Stimulated activated CD4-positive, alpha-beta T cell treated with anti-CD3 and anti-CD28 coated beads, Interleukin-12 subunit alpha, Interleukin-12 subunit beta, amount 100 ng/mL, for 24 hours (primary cell): Measurements from ENCODE around the gene BMPER.

ENCODE experiments used
- DNase-seq, 2 experiments: peaks; one replicate each; pipeline ENCODE4 v3.0.0-alpha.2; 2020; ENCODE audit warnings: low read depth in 2 of 2

BMPER gene

GRCh38 chr7:33888166-33888565 lies 17.2 kb upstream of the BMPER start:
- DNase-seq, result no peak

GRCh38 chr7:33892945-33893344 lies 12.4 kb upstream of the BMPER start:
- no peak for DNase-seq

DNA sequence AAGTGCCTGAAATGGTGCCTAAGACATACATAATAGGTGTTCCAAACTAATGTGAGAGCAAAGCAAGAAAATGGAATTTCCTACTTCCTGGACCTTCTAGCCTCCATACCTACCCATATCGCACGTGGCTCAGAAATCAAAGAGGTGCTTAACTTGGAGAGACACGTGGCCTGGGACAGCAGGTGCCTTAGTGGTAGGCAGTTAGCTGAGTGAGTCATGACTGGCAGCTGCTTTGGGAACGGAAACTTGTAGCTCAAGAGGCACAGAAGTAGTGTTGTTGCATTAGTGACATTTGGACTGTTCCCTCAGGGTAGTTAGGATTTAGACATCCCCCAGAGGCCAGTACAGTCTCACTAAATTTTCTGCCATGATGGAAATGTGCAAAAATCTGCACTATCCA lies 12.0 kb upstream of the BMPER start:
- no peak for DNase-seq

DNA sequence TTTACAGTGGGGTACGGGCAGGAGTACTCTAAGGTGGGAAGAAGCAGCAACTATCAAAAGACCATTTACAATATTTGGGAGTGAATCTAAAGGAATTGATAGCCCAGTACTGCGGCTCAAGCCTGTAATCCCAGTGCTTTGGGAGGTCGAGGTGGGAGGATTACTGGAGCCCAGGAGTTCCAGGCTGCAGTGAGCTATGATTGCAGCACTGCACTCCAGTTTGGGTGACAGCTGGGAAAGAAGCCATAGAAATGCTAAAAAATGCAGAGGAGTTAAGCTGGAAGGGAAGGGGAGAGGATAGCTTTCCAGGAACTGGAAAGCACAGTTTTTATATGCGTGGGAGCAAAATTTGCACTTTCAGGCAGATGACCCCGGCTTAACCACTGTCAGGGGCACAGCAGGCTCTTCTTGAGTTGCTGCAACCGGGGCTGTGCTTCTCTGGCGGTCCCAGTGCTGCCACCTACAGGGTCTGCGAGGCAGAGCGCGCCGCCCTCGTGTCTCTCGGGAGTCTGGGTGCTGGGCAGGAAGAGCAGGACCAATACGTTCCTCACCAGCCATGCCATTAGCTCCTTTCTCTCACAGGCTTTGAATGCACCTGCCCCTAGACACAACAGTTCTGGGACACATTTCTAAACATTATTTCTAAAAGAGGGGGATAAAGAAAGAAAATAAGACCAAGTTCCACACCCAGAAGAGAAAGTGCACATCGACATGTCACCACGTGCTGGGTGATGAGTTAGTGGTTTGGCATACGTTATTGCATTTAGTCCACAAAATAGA lies 10.1 kb upstream of the BMPER start:
- DNase-seq, result peak; percentile 49 to 71

- DNase-seq, result no peak
Measured at GRCh38 chr7:33900501-33900900, 4.8 kb upstream of the BMPER start.

DNA sequence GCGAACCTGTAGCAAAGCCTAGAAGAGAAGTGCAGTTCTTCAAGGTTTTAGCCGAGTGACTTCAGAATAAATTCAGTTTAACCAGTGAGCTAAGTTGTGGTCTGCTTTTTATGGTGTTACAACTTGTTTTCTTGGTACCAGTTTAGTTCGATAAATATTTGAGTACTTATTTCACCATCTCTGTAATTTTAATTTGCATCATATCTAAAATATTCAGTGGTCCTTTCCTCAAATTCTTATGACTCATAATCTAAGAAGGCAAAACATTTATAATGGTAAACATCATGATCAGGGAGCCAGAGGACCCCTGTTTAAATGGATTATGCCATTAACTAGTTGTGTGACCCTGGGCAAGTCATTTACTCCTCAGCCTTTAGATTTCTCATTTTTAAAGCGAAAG lies 4.1 kb upstream of the BMPER start:
- DNase-seq, result no peak

DNA sequence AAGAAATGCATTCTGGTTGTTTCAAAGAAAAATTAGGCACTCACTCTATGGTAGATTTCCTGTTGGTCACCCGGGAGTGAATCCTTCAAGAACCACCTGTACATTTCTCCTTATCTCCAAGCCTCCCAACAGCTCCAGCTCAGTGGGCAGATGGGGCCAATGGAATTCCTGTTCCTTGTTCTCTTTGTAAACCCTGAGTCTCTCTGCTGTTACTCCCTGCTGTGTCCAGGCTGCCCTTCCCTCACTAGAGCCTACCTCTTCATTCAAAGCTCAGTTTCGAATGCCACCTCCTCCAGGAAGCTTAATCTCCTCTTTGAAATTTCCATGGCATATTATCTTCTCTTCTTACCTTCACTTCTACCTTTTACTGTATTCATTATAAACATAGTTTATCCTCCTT lies 3.5 kb upstream of the BMPER start:
- DNase-seq, result no peak

- no peak for DNase-seq
Measured at GRCh38 chr7:33902746-33903145, 2.6 kb upstream of the BMPER start.

GRCh38 chr7:33903791-33904680 lies 1.3 kb upstream of the BMPER start:
- DNase-seq, result peak in 1 of 2 experiments; percentile 35

GRCh38 chr7:33904681-33905388 lies 504 bp upstream of the BMPER start:
- DNase-seq, result no peak

- DNase-seq, result no peak
Measured at GRCh38 chr7:33906697-33907096, 1.4 kb downstream of the BMPER start.

DNA sequence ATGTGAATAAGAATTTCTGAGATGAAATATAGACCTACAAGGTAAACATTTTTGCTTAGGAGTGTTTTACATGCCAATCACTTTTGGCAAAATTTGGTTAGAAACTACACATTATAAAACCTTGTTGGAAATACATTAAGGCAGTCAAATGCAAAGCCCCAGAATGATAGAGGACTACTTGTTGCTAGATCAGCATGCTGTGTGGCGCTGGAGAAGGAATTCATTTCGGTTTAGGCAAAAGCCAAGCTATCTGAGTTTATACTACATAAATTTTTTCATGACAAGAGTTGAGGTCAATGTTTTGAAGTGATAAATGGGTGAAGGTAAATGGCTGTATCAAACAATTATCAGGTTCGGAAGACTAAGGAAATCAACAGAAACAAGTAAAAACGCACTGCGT lies 2.3 kb downstream of the BMPER start:
- DNase-seq, result no peak

- no peak for DNase-seq
Measured at GRCh38 chr7:33909318-33909717, 4.0 kb downstream of the BMPER start.

DNA sequence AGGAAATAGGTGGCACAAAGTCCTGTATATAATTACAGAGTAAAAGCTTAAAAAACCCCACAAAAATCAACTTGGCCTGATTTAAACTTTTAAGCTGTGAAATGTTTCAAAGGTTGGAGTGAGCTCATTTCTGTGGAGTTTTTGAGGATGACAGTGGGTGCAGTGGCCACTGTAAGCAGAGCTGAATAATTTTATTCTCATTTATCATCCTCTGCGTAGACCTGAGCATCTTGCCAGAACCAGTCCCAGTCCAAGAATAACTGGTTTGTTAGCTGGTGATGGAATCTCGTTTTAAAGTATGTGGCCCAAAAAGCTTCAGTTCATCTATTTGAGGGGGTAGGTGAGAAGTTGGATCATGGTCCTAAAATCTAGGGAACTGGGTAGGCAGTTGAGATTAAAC lies 4.4 kb downstream of the BMPER start:
- no peak for DNase-seq

DNA sequence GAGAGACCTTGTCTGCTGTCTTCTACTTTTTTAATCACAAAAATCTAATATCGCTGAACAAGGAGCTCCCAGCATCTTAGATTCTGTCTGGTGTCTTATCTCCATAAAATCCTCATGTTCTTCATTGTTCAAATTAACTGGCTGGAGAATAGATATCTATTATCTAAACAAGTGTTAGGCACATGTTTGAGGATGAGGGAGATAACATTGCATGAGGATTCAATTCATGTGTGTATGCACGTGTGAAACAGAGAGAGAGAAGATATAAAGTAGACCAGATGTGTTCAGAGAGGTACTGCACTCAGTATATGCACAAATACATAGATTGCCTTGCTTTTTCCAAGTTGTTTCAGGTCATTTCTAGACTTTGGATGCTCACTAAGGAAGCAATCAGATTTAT lies 5.4 kb downstream of the BMPER start:
- no peak for DNase-seq

GRCh38 chr7:33916357-33917081 lies 11.2 kb downstream of the BMPER start:
- no peak for DNase-seq

DNA sequence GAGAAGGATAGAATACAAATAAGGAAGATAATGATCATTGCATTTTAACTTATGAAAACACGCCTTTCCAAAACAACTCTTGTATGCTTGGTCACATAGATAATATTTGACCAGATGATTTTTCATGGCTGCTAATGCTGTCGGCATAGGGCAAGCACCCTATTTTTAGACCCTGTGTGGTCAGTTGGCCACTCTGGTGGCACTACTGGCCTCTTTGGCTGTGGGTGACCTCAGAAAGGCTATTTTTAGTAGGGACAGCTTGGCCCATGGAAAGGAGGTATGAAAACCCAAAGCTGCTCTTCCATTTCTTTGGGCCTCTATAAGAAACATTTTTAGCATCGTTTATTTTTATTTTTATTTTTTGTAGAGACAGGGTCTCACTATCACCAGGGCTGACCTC lies 12.3 kb downstream of the BMPER start:
- DNase-seq, result no peak

DNA sequence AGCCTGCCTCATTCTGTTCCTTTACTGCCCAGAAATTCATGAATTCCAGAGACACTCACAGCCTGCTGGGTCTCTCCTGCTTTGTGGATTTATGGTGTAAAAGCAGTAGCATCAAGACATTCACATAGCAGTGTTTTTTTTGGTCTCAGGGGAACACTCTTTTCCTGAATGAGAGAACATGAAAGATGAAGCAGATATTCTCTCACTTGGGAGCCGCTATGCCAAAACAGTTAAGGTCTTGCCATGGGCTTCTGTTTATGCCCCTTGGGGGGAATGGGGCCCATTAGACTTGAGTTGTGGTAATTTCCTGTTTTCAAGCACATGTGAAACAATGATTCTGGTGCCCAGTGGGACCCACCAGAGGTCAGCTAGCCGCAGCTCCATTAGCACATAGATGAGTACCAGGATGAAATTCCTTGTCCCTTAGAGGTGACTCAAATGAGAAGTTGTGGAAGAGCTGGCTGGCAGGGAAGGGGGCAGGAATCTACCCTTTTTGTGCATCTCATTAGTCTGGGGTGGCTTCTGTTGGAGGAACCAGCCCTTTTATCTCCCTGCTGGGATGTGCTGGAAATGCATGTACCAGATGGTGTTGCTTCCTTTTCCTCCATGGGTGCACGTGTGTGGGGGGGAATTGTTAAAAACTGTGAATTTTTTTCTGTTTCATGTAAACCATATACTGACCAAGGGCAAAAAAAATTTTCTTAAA lies 13.3 kb downstream of the BMPER start:
- DNase-seq, result no peak

DNA sequence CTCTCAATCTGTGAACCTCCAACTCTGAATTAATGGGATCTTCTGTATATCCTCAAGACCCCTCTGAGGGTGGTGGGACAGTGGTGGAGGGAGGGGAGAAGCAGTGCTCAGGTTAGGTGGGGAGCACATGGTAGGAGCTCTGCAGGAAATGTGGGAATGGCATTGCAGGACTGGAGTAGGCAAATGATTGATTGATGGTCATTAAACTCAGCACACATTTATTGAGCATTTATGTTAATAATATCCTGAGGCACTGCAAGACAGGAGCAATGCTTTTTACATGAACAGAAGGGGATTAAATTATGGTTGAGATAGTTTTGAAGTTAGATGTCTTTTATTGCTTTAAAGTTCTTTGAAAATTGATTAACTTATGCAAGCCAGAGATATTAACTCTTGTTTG lies 14.1 kb downstream of the BMPER start:
- no peak for DNase-seq

DNA sequence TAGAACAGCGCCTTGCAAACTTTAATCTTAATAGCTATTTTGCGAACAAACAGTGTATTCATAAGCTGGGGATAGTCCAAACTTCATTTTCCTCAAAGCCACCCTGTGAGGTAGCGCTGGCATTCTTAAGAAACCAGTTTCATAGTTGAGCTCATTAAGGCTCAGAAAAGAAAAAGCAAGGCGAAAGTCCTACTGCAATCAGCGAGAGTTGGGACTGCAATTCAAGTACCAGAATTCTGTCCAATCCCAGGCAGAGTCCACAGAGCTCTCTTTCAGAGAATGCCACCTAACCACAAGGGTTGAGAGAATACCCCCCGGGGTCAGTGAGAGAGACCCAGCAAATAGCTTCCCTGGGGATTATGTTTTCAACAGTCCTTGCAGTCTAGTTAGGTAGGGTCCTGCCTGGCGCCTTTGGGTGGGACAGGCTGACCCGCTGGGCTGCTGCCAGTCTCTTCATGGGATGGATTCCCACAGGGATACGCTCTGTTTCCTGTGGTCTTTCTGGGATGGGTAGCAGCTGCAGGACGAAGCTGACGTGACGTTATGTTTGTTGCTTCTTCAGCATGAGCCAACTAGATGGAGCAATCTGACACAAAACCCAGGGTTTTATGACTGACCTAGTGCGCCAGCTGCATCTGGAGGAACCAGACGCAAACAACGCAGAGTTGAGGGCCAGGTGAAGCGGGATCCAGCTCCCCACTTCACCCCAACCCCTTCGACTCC lies 16.0 kb downstream of the BMPER start:
- DNase-seq, result no peak
